T-helper 1 cell treated with Interleukin-12 subunit alpha and Interleukin-12 subunit beta and Interleukin-4 antibody, amounts not matched to agents 30 μg/mL and 1 μg/mL, for 36 hours (primary cell): Measurements from ENCODE around the gene BST2.

Experiments used
- H3K27ac Mint-ChIP-seq: one replicate; pipeline ENCODE4 v1.8.0; 2021; ENCODE audit warnings: mild to moderate bottlenecking, mixed read lengths
- H3K27me3 Mint-ChIP-seq: one replicate; pipeline ENCODE4 v1.8.0; 2021; ENCODE audit warnings: low read depth, mixed read lengths
- H3K36me3 Mint-ChIP-seq: one replicate; pipeline ENCODE4 v1.8.0; 2021; ENCODE audit warnings: low read depth, mixed read lengths
- H3K4me1 Mint-ChIP-seq: one replicate; pipeline ENCODE4 v1.8.0; 2021; ENCODE audit warnings: low read depth, mixed read lengths
- H3K4me3 Mint-ChIP-seq: one replicate; pipeline ENCODE4 v1.8.0; 2021; ENCODE audit warnings: mild to moderate bottlenecking, moderate library complexity, mixed read lengths
- H3K9me3 Mint-ChIP-seq: one replicate; pipeline ENCODE4 v1.8.0; 2021; ENCODE audit warnings: mixed read lengths

The BST2 gene

GRCh38 chr19:17353386-17353785 is 52.0 kb downstream of the BST2 start:
- Mint-ChIP-seq H3K27ac (no peak overlapping the region), H3K27me3 (peaks cover 11% of the 10 kb centered on the region)

More at GRCh38 chr19:17353386-17353785, 52.0 kb downstream of the BST2 start:
- no peaks in the 10 kb centered on the region for H3K9me3 Mint-ChIP-seq
- H3K4me3 Mint-ChIP-seq = no peak overlapping the region
- peaks cover 6% of the 10 kb centered on the region for H3K4me1 Mint-ChIP-seq
- no peaks in the 10 kb centered on the region for H3K36me3 Mint-ChIP-seq
